ENCODE data around the gene RHOBTB3.

RHOBTB3 gene

DNA sequence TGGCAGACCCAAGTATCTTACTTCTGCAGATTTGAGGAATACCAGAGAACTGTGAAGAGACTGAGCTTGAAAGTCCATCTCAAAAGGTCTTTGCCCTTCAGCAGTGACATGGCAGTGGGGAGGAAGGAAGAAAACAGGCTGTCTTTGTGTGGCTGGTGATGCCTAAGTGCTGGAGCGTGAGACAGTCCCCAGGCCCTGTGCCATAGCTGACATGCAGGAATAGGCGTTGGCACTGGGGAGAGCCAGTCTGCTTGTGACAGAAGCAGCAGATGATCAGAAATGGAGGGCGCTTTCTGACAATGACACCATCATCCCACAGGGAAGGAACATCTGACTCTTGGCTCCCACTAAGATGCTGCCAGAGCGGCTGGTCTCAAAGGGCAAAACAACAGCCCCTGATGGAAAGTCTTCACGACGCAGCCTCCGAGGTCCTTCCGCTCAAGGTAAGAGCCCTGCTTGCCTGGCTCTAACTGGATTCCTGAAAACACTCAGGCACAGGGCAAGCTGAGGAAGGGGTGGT lies 106.9 kb downstream of the RHOBTB3 start:
- H3K4me3 Mint-ChIP-seq: no peak overlapping the region
- no peak overlapping the region for H3K27ac Mint-ChIP-seq
- ATAC-seq (no peak), DNase-seq (ENCODE audit: low spot score in 2 of 2) (no peak)
- peaks cover 2% of the 10 kb centered on the region for H3K36me3 Mint-ChIP-seq
- H3K9me3 Mint-ChIP-seq: no peaks in the 10 kb centered on the region
- peaks cover 50% of the 10 kb centered on the region for H3K4me1 Mint-ChIP-seq

DNA sequence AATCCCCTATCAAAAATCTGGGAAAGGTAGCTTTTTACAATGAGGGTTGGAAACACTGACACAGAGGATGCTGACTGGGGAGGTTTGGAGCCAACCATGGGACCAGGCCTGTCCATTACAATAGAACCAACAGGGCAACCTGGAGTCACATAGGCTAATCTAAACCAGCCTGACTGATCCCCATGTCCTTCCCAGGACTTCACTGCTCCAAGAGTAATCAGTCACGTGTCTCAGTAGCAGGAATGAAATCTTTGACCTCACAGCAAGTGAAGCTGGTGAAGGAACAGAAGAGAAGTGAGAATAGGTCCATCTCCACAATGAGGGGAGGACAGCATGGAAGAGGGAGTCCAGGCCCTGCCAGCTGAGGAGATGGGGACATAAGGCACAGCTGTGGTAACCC lies 107.4 kb downstream of the RHOBTB3 start:
- DNase-seq (ENCODE audit: low spot score in 2 of 2) (no peak), ATAC-seq (no peak)
- Mint-ChIP-seq H3K27ac (no peak overlapping the region), H3K4me3 (no peak overlapping the region), H3K36me3 (peaks cover 7% of the 10 kb centered on the region), H3K4me1 (peaks cover 52% of the 10 kb centered on the region), H3K9me3 (no peaks in the 10 kb centered on the region)

DNA sequence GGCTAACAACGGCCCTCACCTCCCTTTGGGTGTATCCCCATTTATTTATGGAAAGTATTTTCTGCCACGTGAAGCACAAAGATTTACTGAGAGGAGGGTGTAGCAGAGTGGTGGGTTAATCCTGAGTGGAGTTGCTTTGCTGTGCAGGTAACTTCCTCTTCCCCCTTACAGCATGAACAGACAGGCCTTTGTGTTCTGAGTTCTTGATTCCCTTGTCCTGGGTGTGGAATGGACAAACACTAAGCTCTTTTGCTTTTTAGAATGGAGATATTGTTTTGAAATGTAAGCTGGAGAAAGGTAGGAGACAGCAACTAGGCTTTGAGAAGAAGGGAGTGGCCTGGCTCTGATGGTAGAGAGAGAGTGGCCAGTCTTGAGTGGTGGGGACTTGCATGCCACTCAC lies 108.5 kb downstream of the RHOBTB3 start:
- Mint-ChIP-seq H3K36me3 (peaks cover 8% of the 10 kb centered on the region), H3K4me1 (peaks cover 42% of the 10 kb centered on the region)

DNA sequence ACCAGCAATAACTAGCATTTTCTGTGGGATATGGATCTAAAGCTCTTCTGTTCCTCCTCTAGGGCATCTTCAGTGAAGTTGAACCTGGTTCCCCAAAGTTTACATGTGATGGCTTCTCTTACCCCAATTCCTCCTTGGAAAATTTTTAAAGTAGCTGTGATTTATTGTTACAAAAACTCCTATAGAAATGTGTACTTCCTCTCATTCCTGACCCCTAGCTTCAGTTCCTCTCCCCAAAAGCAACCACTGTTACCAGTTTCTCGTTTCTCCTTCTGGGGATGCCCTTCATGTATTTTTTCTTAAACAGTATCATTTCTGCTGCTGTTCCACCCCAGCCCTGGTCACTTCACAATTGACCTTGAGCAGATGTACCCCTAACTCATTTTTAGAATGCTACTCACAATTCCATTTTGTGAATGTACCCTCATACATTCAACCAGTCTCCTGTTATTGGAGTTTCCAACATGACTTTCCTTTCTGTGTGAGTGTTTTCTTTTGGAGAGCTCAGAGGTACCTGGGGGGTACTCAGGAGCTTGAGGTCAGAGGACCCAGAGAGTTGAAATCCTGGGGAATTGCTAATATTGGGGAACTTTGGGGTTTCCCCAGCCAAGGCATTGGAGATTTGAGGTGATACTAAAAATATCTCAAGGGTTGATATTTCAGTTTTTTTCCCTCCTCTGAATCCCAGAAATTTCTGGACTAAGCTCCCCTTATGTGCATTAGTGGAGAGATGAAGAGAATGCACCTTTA lies 110.0 kb downstream of the RHOBTB3 start:
- Mint-ChIP-seq H3K27ac (no peak overlapping the region), H3K36me3 (peaks cover 8% of the 10 kb centered on the region), H3K4me1 (peaks cover 32% of the 10 kb centered on the region), H3K4me3 (no peak overlapping the region), H3K9me3 (no peaks in the 10 kb centered on the region)
- DNase-seq (ENCODE audit: low spot score in 2 of 2) (no peak), ATAC-seq (no peak)

More for the DNA sequence above, 108.5 kb downstream of the RHOBTB3 start:
- ATAC-seq (no peak), DNase-seq (ENCODE audit: low spot score in 2 of 2) (no peak)
- H3K9me3 Mint-ChIP-seq: no peaks in the 10 kb centered on the region
- H3K4me3 Mint-ChIP-seq: no peak overlapping the region
- no peak overlapping the region for H3K27ac Mint-ChIP-seq

DNA sequence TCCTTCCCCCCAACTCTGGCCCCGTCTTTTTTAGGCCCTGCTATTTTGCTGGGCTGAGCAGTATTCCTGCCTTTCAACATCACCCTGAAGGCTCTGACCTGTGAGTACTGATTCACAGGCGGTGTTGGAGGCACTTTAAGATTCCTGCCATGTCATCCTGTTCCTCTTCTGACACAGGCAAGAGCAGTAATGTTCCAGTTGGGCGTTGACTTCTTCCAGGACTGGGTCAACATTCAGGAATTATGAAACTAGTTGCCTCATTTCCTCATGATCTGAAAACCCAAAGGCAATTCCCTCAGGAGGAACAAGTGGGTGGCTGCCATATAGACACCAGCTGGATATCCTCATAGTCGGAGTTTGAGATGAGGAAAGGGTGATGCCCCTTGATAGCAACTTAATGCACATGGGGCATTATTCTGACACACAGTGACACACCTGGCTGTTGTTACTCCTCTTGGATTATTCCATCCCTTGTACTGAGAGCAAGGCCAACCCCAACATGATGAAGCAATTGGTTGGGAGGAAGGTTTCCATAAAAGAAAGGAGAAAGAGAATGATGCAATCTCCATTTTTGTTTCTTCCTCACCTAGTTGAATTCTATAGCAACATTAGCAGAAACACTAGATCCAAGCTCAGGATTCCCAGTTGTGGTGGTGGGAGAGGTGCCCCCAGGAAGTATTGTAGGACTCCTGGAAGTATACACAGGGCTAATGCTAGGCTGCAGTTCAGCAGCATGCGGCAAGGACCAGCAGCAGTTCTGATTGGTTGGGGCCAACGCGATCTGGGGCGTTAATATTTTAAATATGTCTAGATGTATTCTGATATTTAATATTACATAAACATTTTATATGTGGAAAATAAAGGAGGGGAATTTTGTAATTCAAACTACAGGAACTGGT lies 111.0 kb downstream of the RHOBTB3 start:
- DNase-seq (ENCODE audit: low spot score in 2 of 2): no peak
- Mint-ChIP-seq H3K27ac (peak overlapping the region; percentile 95), H3K4me3 (no peak overlapping the region), H3K36me3 (peaks cover 8% of the 10 kb centered on the region), H3K4me1 (peaks cover 23% of the 10 kb centered on the region), H3K9me3 (no peaks in the 10 kb centered on the region)
- no peak for ATAC-seq

DNA sequence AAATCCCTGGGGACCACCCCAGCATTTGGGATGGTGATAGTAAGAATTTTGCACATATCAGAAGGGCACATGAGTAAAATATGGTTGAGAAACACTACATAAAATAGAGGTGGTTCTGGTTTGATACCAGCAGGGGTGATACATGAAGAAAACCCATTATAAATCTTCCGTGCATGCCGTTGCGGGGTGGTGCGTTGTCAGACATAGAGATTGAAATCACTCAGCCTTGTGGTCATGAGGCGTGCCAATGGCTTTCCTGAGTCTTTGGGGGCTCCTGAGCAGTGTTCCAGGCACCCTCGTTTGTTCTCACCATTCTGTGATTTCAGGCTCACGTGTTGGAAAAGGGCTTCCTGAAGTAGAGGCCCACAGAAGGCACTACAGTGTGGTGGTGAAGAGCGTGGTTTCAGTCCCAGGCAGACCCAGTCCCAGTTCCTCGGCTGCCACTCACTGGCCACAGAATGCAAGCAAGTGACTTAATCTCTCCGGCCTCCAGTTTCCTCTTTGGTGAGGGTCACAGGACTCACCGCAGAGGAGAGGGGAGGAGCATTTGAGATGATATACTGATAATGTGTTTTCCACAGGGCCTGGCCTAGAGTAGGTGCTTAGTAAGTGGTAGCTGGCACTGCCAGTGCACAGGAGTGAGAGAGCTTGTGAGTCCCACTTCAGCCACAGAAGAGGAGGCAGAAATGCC lies 111.9 kb downstream of the RHOBTB3 start:
- Mint-ChIP-seq H3K4me3 (peak overlapping the region; percentile 31), H3K9me3 (no peaks in the 10 kb centered on the region), H3K4me1 (peaks cover 17% of the 10 kb centered on the region), H3K27ac (peak overlapping the region; percentile 95), H3K36me3 (peaks cover 8% of the 10 kb centered on the region)
- DNase-seq (ENCODE audit: low spot score in 2 of 2) (peak; percentile 41 to 83), ATAC-seq (peak; percentile 93)

DNA sequence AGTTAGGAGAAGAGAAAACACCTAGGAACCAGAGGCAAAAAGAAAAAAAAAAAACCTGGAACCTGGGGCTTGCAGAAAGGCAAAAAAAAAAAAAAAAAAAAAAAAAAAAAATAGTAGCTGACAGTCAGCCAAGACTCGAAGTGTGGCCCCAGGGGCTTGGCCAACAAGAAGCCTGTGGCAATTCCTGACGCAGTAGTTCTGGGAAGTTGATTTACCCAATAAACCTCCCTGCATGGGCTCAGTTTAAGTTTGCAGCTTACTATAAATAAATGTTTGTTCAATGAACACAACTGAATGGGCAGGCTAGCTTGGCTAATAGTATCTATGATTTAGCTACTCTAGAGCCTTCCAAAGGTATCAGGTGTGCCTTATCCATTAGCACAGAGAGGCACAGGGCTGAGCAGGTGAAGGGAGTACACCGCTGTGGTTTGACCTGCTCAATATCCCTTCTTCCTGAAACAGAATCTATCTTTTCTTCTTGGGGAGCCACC lies 112.6 kb downstream of the RHOBTB3 start:
- H3K36me3 Mint-ChIP-seq: peaks cover 8% of the 10 kb centered on the region
- no peak for ATAC-seq
- no peak for DNase-seq (ENCODE audit: low spot score in 2 of 2)

DNA sequence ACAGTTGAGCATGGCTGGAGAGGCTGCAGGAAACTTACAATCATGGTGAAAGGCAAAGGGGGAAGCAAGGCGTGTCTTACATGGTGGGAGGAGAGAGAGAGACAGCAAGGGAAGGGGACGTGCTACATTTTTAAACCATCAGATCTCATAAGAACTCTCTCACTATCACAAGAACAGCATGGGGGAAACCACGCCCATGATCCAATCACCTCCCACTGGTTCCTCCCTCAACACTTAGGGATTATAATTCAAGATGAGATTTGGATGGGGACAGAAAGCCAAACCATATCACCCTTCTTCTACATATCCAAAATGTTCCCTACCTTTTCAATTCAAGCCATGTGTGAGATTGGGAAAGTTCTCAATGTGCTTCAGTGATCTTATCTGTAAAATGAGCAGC lies 114.3 kb downstream of the RHOBTB3 start:
- no peaks in the 10 kb centered on the region for H3K9me3 Mint-ChIP-seq
- H3K4me3 Mint-ChIP-seq: no peak overlapping the region
- peaks cover 8% of the 10 kb centered on the region for H3K36me3 Mint-ChIP-seq
- H3K4me1 Mint-ChIP-seq: peaks cover 17% of the 10 kb centered on the region
- DNase-seq (ENCODE audit: low spot score in 2 of 2) (no peak), ATAC-seq (no peak)
- no peak overlapping the region for H3K27ac Mint-ChIP-seq

More for the DNA sequence above, 112.6 kb downstream of the RHOBTB3 start:
- H3K4me1 Mint-ChIP-seq: peaks cover 17% of the 10 kb centered on the region
- peak overlapping the region; percentile 31 for H3K4me3 Mint-ChIP-seq
- H3K9me3 Mint-ChIP-seq: no peaks in the 10 kb centered on the region
- H3K27ac Mint-ChIP-seq: peak overlapping the region; percentile 95

Data from stimulated activated effector memory CD8-positive, alpha-beta T cell treated with anti-CD3 and anti-CD28 coated beads, Interleukin-12 subunit alpha, Interleukin-12 subunit beta, amount 100 ng/mL, for 72 hours (primary cell).